Stimulated activated naive CD8-positive, alpha-beta T cell treated with anti-CD3 and anti-CD28 coated beads, Interleukin-15, amount 100 ng/mL, for 72 hours (primary cell): ENCODE data around the gene TENM4.

ENCODE experiments used
- ATAC-seq: fragments of 150-1000 bp; cut with Tn5 transposase; 2 replicates; pipeline ENCODE4 v1.10.0; 2021; ENCODE audit warnings: mild to moderate bottlenecking, moderate library complexity
- DNase-seq, 2 donors: peaks; one replicate each; pipeline ENCODE4 v3.0.0; 2021 to 2022
- H3K27ac Mint-ChIP-seq, 2 donors: one replicate each; pipeline ENCODE4 v1.8.0; 2022; ENCODE audit warnings: mild to moderate bottlenecking in 2 of 2, mixed read lengths in 2 of 2, moderate library complexity in 2 of 2
- H3K27me3 Mint-ChIP-seq: one replicate; pipeline ENCODE4 v1.8.0; 2022; ENCODE audit warnings: mixed read lengths
- H3K4me1 Mint-ChIP-seq: one replicate; pipeline ENCODE4 v1.8.0; 2022; ENCODE audit warnings: mild to moderate bottlenecking, mixed read lengths
- H3K4me3 Mint-ChIP-seq, 2 donors: one replicate each; pipeline ENCODE4 v1.8.0; 2022; ENCODE audit warnings: mild to moderate bottlenecking in 2 of 2, mixed read lengths in 2 of 2, moderate library complexity in 1 of 2
- H3K9me3 Mint-ChIP-seq, 2 donors: one replicate each; pipeline ENCODE4 v1.8.0; 2022; ENCODE audit warnings: mixed read lengths in 2 of 2

Gene TENM4

GRCh38 chr11:79440571-79441460, at the start of gene TENM4:
Gene TENM4 (minus strand): TSS chr11:79441030. CDS start chr11:79069944, 371,086 bp downstream.
- Mint-ChIP-seq H3K27ac (no peak within 1 kb of the TSS), H3K4me1 (peaks cover 25% of the 10 kb centered on the region), H3K27me3 (peaks cover 86% of the 10 kb centered on the region), H3K9me3 (peaks cover 0 to 6% of the 10 kb centered on the region in 2 donors), H3K4me3 (peak within 1 kb of the TSS; percentile 55 to 62)
- no peak for DNase-seq
- no peak for ATAC-seq

GRCh38 chr11:79488286-79488685, 47.5 kb upstream of the TENM4 start:
- Mint-ChIP-seq H3K27me3 (peaks cover 2% of the 10 kb centered on the region), H3K9me3 (no peaks in the 10 kb centered on the region), H3K4me1 (no peaks in the 10 kb centered on the region), H3K4me3 (no peak overlapping the region), H3K27ac (no peak overlapping the region)
- DNase-seq (no peak), ATAC-seq (no peak)

GRCh38 chr11:79487412-79487811, 46.6 kb upstream of the TENM4 start:
- H3K4me3 Mint-ChIP-seq, result no peak overlapping the region
- H3K9me3 Mint-ChIP-seq, result no peaks in the 10 kb centered on the region
- ATAC-seq (no peak), DNase-seq (no peak)
- H3K27me3 Mint-ChIP-seq, result no peaks in the 10 kb centered on the region
- H3K27ac Mint-ChIP-seq, result no peak overlapping the region
- H3K4me1 Mint-ChIP-seq, result no peaks in the 10 kb centered on the region

GRCh38 chr11:79486242-79486984, 45.6 kb upstream of the TENM4 start:
- no peaks in the 10 kb centered on the region for H3K4me1 Mint-ChIP-seq
- no peak overlapping the region for H3K27ac Mint-ChIP-seq
- ATAC-seq, result no peak

GRCh38 chr11:79485694-79486093, 44.9 kb upstream of the TENM4 start:
- H3K27me3 Mint-ChIP-seq, result no peaks in the 10 kb centered on the region
- ATAC-seq (no peak), DNase-seq (no peak)
- no peak overlapping the region for H3K4me3 Mint-ChIP-seq
- no peaks in the 10 kb centered on the region for H3K9me3 Mint-ChIP-seq
- peak overlapping the region in 1 of 2 donors; percentile 46 for H3K27ac Mint-ChIP-seq
- no peaks in the 10 kb centered on the region for H3K4me1 Mint-ChIP-seq

More at GRCh38 chr11:79486242-79486984, 45.6 kb upstream of the TENM4 start:
- DNase-seq, result no peak
- no peak overlapping the region for H3K4me3 Mint-ChIP-seq
- H3K27me3 Mint-ChIP-seq, result no peaks in the 10 kb centered on the region
- no peaks in the 10 kb centered on the region for H3K9me3 Mint-ChIP-seq

GRCh38 chr11:79484872-79485271, 44.0 kb upstream of the TENM4 start:
- DNase-seq (no peak), ATAC-seq (no peak)
- Mint-ChIP-seq H3K9me3 (no peaks in the 10 kb centered on the region), H3K27me3 (no peaks in the 10 kb centered on the region), H3K27ac (no peak overlapping the region), H3K4me1 (no peaks in the 10 kb centered on the region), H3K4me3 (no peak overlapping the region)

- no peak for ATAC-seq
- Mint-ChIP-seq H3K9me3 (no peaks in the 10 kb centered on the region), H3K27ac (peak overlapping the region in 1 of 2 donors; percentile 65), H3K4me1 (no peaks in the 10 kb centered on the region), H3K27me3 (no peaks in the 10 kb centered on the region), H3K4me3 (no peak overlapping the region)
- no peak for DNase-seq
Observed at GRCh38 chr11:79482800-79483199, 42.0 kb upstream of the TENM4 start.

- DNase-seq (no peak), ATAC-seq (no peak)
- Mint-ChIP-seq H3K27ac (no peak overlapping the region), H3K4me1 (no peaks in the 10 kb centered on the region), H3K4me3 (no peak overlapping the region), H3K9me3 (peaks cover 0 to 4% of the 10 kb centered on the region in 2 donors), H3K27me3 (no peaks in the 10 kb centered on the region)
Observed at GRCh38 chr11:79481795-79482194, 41.0 kb upstream of the TENM4 start.

- H3K27me3 Mint-ChIP-seq, result no peaks in the 10 kb centered on the region
- H3K4me3 Mint-ChIP-seq, result no peak overlapping the region
- ATAC-seq (no peak), DNase-seq (no peak)
- H3K9me3 Mint-ChIP-seq, result peaks cover 0 to 4% of the 10 kb centered on the region in 2 donors
- H3K4me1 Mint-ChIP-seq, result no peaks in the 10 kb centered on the region
- H3K27ac Mint-ChIP-seq, result no peak overlapping the region
Observed at GRCh38 chr11:79480864-79481263, 40.0 kb upstream of the TENM4 start.

- Mint-ChIP-seq H3K9me3 (peaks cover 0 to 4% of the 10 kb centered on the region in 2 donors), H3K4me3 (no peak overlapping the region), H3K27ac (no peak overlapping the region), H3K27me3 (peaks cover 36% of the 10 kb centered on the region), H3K4me1 (no peaks in the 10 kb centered on the region)
- no peak for DNase-seq
- ATAC-seq, result no peak
Observed at GRCh38 chr11:79472819-79473529, 32.1 kb upstream of the TENM4 start.

GRCh38 chr11:79471071-79471844, 30.4 kb upstream of the TENM4 start:
- ATAC-seq, result no peak
- no peak for DNase-seq
- no peaks in the 10 kb centered on the region for H3K9me3 Mint-ChIP-seq
- H3K4me3 Mint-ChIP-seq, result no peak overlapping the region
- H3K4me1 Mint-ChIP-seq, result no peaks in the 10 kb centered on the region
- peaks cover 36% of the 10 kb centered on the region for H3K27me3 Mint-ChIP-seq
- no peak overlapping the region for H3K27ac Mint-ChIP-seq

GRCh38 chr11:79470161-79470560, 29.3 kb upstream of the TENM4 start:
- ATAC-seq (no peak), DNase-seq (no peak)
- H3K27me3 Mint-ChIP-seq, result peaks cover 36% of the 10 kb centered on the region
- no peak overlapping the region for H3K4me3 Mint-ChIP-seq
- no peak overlapping the region for H3K27ac Mint-ChIP-seq
- H3K9me3 Mint-ChIP-seq, result no peaks in the 10 kb centered on the region
- no peaks in the 10 kb centered on the region for H3K4me1 Mint-ChIP-seq

- ATAC-seq (no peak), DNase-seq (no peak)
- Mint-ChIP-seq H3K27me3 (peaks cover 30% of the 10 kb centered on the region), H3K27ac (no peak overlapping the region), H3K4me1 (no peaks in the 10 kb centered on the region), H3K9me3 (no peaks in the 10 kb centered on the region), H3K4me3 (no peak overlapping the region)
Observed at GRCh38 chr11:79467761-79468160, 26.9 kb upstream of the TENM4 start.

GRCh38 chr11:79466411-79466810, 25.6 kb upstream of the TENM4 start:
- no peak for DNase-seq
- no peak for ATAC-seq
- Mint-ChIP-seq H3K9me3 (no peaks in the 10 kb centered on the region), H3K4me1 (no peaks in the 10 kb centered on the region), H3K4me3 (no peak overlapping the region), H3K27ac (no peak overlapping the region), H3K27me3 (peaks cover 21% of the 10 kb centered on the region)

- H3K4me3 Mint-ChIP-seq, result no peak overlapping the region
- no peaks in the 10 kb centered on the region for H3K9me3 Mint-ChIP-seq
- DNase-seq, result no peak
- H3K27ac Mint-ChIP-seq, result no peak overlapping the region
- ATAC-seq, result no peak
- peaks cover 8% of the 10 kb centered on the region for H3K27me3 Mint-ChIP-seq
- no peaks in the 10 kb centered on the region for H3K4me1 Mint-ChIP-seq
Observed at GRCh38 chr11:79465160-79465559, 24.3 kb upstream of the TENM4 start.
